Measurements from ENCODE around the gene GABRB3. TPM values are rescaled to one million over a fixed set of nuclear protein-coding genes. Genes with fewer than 3 reads are reported as not detected.

GABRB3 gene
- total RNA-seq, 1 donor from 2014 or later = not detected

- TF ChIP-seq, protein P1, sequence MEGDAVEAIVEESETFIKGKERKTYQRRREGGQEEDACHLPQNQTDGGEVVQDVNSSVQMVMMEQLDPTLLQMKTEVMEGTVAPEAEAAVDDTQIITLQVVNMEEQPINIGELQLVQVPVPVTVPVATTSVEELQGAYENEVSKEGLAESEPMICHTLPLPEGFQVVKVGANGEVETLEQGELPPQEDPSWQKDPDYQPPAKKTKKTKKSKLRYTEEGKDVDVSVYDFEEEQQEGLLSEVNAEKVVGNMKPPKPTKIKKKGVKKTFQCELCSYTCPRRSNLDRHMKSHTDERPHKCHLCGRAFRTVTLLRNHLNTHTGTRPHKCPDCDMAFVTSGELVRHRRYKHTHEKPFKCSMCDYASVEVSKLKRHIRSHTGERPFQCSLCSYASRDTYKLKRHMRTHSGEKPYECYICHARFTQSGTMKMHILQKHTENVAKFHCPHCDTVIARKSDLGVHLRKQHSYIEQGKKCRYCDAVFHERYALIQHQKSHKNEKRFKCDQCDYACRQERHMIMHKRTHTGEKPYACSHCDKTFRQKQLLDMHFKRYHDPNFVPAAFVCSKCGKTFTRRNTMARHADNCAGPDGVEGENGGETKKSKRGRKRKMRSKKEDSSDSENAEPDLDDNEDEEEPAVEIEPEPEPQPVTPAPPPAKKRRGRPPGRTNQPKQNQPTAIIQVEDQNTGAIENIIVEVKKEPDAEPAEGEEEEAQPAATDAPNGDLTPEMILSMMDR (IDR thresholded peaks at IDR 0.05) = no peak
- no peaks in the 10 kb centered on the region for H3K9me3 ChIP-seq
- intact Hi-C loops (cut with DNase I) = no loop called here
- H3K27me3 ChIP-seq = no peaks in the 10 kb centered on the region
- no peak overlapping the region for H3K4me3 ChIP-seq
- H3K27ac ChIP-seq = no peak overlapping the region
- no peaks in the 10 kb centered on the region for H3K4me1 ChIP-seq
- H3K36me3 ChIP-seq = no peaks in the 10 kb centered on the region
- DNase-seq (ENCODE audit: low spot score in 2 of 2) = no peak
These were observed 31.4 kb upstream of the GABRB3 start for GRCh38 chr15:26804063-26804804.

GRCh38 chr15:26790118-26790517, 17.3 kb upstream of the GABRB3 start:
- Histone ChIP-seq H3K27ac (no peak overlapping the region), H3K36me3 (no peaks in the 10 kb centered on the region), H3K4me1 (no peaks in the 10 kb centered on the region), H3K27me3 (no peaks in the 10 kb centered on the region), H3K9me3 (no peaks in the 10 kb centered on the region), H3K4me3 (no peak overlapping the region)
- no peak for DNase-seq (ENCODE audit: low spot score in 2 of 2)
- intact Hi-C loops (cut with DNase I) = no loop called here
- TF ChIP-seq, protein P1 (IDR thresholded peaks at IDR 0.05) = no peak

DNA sequence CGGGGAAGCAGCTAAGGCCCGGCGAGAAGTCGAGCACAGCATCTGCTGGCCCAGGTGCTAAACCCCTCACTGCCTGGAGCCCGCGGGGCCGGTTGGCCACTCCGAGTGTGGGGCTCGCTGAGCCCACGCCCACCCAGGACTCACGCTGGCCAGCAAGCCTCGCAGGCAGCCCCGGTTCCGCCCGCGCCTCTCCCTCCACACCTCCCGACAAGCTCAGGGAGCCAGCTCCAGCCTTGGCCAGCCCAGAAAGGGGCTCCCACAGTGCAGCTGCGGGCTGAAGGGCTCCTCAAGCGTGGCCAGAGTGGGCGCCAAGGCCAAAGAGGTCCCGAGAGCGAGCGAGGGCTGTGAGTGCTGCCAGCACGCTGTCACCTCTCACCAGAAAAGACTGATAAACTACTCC, 8.9 kb upstream of the GABRB3 start:
- Histone ChIP-seq H3K27ac (no peak overlapping the region), H3K27me3 (no peaks in the 10 kb centered on the region), H3K36me3 (no peaks in the 10 kb centered on the region), H3K4me1 (no peaks in the 10 kb centered on the region), H3K9me3 (no peaks in the 10 kb centered on the region), H3K4me3 (no peak overlapping the region)
- intact Hi-C loops (cut with DNase I) = no loop called here
- no peak for DNase-seq (ENCODE audit: low spot score in 2 of 2)
- TF ChIP-seq, protein P1 (IDR thresholded peaks at IDR 0.05) = no peak

DNA sequence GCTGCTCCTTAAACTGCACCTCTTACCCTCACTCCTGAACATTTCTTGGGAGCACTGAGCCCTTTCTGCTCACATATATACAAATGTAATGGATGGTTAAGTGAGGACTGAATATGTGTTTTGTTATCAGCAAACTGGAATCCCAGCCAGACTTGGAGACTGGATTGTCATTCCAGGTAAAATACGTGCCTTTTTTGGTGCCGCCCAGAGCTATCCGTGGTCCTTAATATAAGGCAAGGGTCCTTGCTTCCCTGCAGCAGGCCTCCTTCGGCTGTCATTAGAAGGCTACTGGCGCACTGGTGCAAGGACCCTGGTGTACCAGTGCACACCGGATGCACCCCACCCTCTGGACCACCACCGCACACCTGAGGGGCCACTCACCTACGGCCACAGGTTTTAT, 1.1 kb upstream of the GABRB3 start:
- Histone ChIP-seq H3K27ac (no peak overlapping the region), H3K4me1 (peaks cover 0 to 7% of the 10 kb centered on the region in 2 donors), H3K36me3 (no peaks in the 10 kb centered on the region), H3K4me3 (peak overlapping the region in 1 of 2 donors; percentile 59), H3K27me3 (peaks cover 6% of the 10 kb centered on the region), H3K9me3 (no peaks in the 10 kb centered on the region)
- DNase-seq (ENCODE audit: low spot score in 2 of 2) = no peak
- intact Hi-C loops (cut with DNase I) = no loop called here
- TF ChIP-seq, protein P1 (IDR thresholded peaks at IDR 0.05) = no peak

DNA sequence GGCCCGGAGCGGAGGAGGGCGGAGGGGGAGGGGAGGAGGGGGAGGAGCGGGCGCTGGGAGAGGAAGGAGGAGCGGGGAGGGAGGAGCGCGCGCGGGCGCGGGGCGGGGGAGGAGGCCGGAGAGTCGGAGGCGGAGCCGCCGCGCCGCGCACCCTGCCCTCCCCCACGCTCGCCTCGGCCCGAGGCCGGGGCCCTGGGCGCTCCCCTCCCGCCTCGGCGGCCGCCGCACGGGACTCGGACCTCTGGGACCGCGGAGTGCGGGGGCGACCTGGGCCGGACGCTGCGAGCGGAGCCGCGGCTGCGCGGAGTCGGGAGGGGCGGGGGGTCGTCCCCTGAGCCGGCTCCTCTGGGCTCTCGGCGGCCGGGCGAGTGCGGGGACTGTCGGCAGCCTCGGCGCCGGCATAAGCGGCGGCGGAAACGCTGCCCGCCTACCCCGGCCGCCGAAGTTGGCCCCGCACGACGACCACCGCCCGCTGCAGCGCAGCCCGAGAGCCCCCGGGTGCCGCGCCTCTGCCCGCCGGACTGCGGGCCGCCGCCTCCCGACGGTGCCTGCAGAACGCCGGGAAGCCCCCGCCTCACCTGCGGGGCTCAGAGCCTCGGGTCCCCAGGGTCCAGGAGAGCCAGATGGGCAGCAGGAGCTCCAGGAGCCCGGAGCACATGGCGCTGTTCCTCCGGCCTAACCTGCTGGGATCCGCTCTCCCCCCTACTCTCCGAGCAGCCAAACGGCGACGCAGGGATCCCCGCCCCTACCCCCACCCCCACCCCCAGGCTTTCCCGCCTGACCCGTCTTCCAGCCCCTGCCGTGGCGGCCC, 406 bp upstream of the GABRB3 start:
- intact Hi-C loops (cut with DNase I) = no loop called here
- Histone ChIP-seq H3K4me1 (peaks cover 0 to 7% of the 10 kb centered on the region in 2 donors), H3K9me3 (no peaks in the 10 kb centered on the region), H3K36me3 (no peaks in the 10 kb centered on the region), H3K27ac (no peak overlapping the region), H3K27me3 (peaks cover 6% of the 10 kb centered on the region), H3K4me3 (peak overlapping the region; percentile 58 to 59)
- TF ChIP-seq, protein P1 (IDR thresholded peaks at IDR 0.05) = no peak
- DNase-seq (ENCODE audit: low spot score in 2 of 2) = no peak
